Posterior cingulate gyrus (tissue), 11 donors: ENCODE measurements around the gene COL17A1.

ENCODE experiments used
- DNase-seq, 10 donors: peaks; one replicate each; pipeline versions ENCODE4 v3.0.0 to v3.0.0-alpha.2; 2020 to 2021; ENCODE audit warnings: mixed read lengths in 3 of 10
- intact Hi-C: fragments of 100-400 bp; cut with DNase I; formaldehyde crosslinking; loops from one replicate; pipeline ENCODE4 v1.15.1; 2023

COL17A1 gene

GRCh38 chr10:104035194-104036068, 50.2 kb downstream of the COL17A1 start:
- no peak for DNase-seq
- intact Hi-C loops: no loop called here

- intact Hi-C loops: no loop called here
- no peak for DNase-seq
Observed at GRCh38 chr10:104034401-104035193, 51.1 kb downstream of the COL17A1 start.

GRCh38 chr10:104033966-104034365, 51.7 kb downstream of the COL17A1 start:
- intact Hi-C loops: no loop called here
- DNase-seq: no peak

- intact Hi-C loops: no loop called here
- no peak for DNase-seq
Observed at GRCh38 chr10:104033401-104033930, 52.2 kb downstream of the COL17A1 start.

- intact Hi-C loops: no loop called here
- no peak for DNase-seq
Observed at GRCh38 chr10:104032144-104032775, 53.4 kb downstream of the COL17A1 start.

GRCh38 chr10:104031631-104032030, 54.0 kb downstream of the COL17A1 start:
- DNase-seq: no peak
- intact Hi-C loops: no loop called here

- intact Hi-C loops: loop anchor here (5.0 to 10.0 kb wide), 3 partner anchors 93 to 145 kb away; partner anchors contain the start of genes SFR1 and STN1
- DNase-seq: peak in 9 of 10 donors; percentile 66 to 97 (median 84)
Observed at GRCh38 chr10:104029521-104029860, 56.2 kb downstream of the COL17A1 start.

- no peak for DNase-seq
- intact Hi-C loops: loop anchor here (5.0 to 10.0 kb wide), 3 partner anchors 93 to 144 kb away; partner anchors contain the start of genes SFR1 and STN1
Observed at GRCh38 chr10:104028823-104029520, 56.7 kb downstream of the COL17A1 start.

- intact Hi-C loops: loop anchor here (5.0 to 10.0 kb wide), 3 partner anchors 94 to 143 kb away; partner anchors contain the start of genes SFR1 and STN1
- peak in 8 of 10 donors; percentile 51 to 95 (median 69) for DNase-seq
Observed at GRCh38 chr10:104028146-104028545, 57.5 kb downstream of the COL17A1 start.

GRCh38 chr10:104026762-104027161, 58.9 kb downstream of the COL17A1 start:
- intact Hi-C loops: loop anchor here (5.0 to 10.0 kb wide), 3 partner anchors 96 to 142 kb away; partner anchors contain the start of genes SFR1 and STN1
- no peak for DNase-seq

- intact Hi-C loops: loop anchor here (5.0 to 10.0 kb wide), 3 partner anchors 97 to 141 kb away; partner anchors contain the start of genes SFR1 and STN1
- DNase-seq: no peak
Observed at GRCh38 chr10:104025524-104025923, 60.2 kb downstream of the COL17A1 start.

GRCh38 chr10:104022026-104022425, 63.7 kb downstream of the COL17A1 start:
- intact Hi-C loops: loop anchor here (10.0 kb wide), 2 partner anchors 107 to 137 kb away; partner anchors contain the start of gene STN1
- no peak for DNase-seq

- intact Hi-C loops: loop anchor here (10.0 kb wide), 2 partner anchors 106 to 136 kb away; partner anchors contain the start of gene STN1
- DNase-seq: no peak
Observed at GRCh38 chr10:104021246-104021645, 64.4 kb downstream of the COL17A1 start.

- intact Hi-C loops: loop anchor here (10.0 kb wide), 2 partner anchors 105 to 135 kb away; partner anchors contain the start of gene STN1
- DNase-seq: no peak
Observed at GRCh38 chr10:104020020-104020419, 65.7 kb downstream of the COL17A1 start.

GRCh38 chr10:104018471-104018870, 67.2 kb downstream of the COL17A1 start:
- intact Hi-C loops: no loop called here
- DNase-seq: no peak

- intact Hi-C loops: no loop called here
- DNase-seq: no peak
Observed at GRCh38 chr10:104016661-104017060, 69.0 kb downstream of the COL17A1 start.

- DNase-seq: no peak
- intact Hi-C loops: no loop called here
Observed at GRCh38 chr10:104014176-104014575, 71.5 kb downstream of the COL17A1 start.

GRCh38 chr10:104013489-104013888, 72.2 kb downstream of the COL17A1 start:
- no peak for DNase-seq
- intact Hi-C loops: no loop called here

- intact Hi-C loops: no loop called here
- DNase-seq: no peak
Observed at GRCh38 chr10:104011904-104012303, 73.8 kb downstream of the COL17A1 start.
